ENCODE measurements around the gene ZNF565.

- TF ChIP-seq CTCF (optimal IDR thresholded peaks at IDR 0.05 in 1 of 3, IDR thresholded peaks at IDR 0.05 in 1 of 3, conservative IDR thresholded peaks at IDR 0.05 in 1 of 3; ENCODE audit: extremely low read depth in 1 of 3, insufficient read depth in 2 of 3, low read length in 3 of 3) = no peak
- TF ChIP-seq EZH2 (IDR thresholded peaks at IDR 0.05; ENCODE audit: low read length) = no peak
These were observed 43.0 kb upstream of the ZNF565 start for GRCh38 chr19:36257520-36257876.

Measured in keratinocyte (primary cell).